LHCN-M2 (cell line): Measurements from ENCODE around the gene MPPED2. TPM values are rescaled to one million over a fixed set of nuclear protein-coding genes. Genes with fewer than 3 reads are reported as not detected.

Experiments
- DNase-seq: peaks from one replicate; pipeline ENCODE4 v3.0.0-alpha.2; 2012; ENCODE audit warnings: low read depth
- total RNA-seq: library from RNA; depleted of rRNA; stranded (reverse); fragments of >200 nt; gene quantifications from 2 replicates; pipeline ENCODE4 v1.2.3, GENCODE V29; 2014

MPPED2 gene
- total RNA-seq, 1 experiment from 2014 or later: 0.06 TPM

- DNase-seq: no peak
Observed at GRCh38 chr11:30422447-30423278, 163.5 kb downstream of the MPPED2 start.

GRCh38 chr11:30420233-30420787 is 165.8 kb downstream of the MPPED2 start:
- DNase-seq: no peak

DNA sequence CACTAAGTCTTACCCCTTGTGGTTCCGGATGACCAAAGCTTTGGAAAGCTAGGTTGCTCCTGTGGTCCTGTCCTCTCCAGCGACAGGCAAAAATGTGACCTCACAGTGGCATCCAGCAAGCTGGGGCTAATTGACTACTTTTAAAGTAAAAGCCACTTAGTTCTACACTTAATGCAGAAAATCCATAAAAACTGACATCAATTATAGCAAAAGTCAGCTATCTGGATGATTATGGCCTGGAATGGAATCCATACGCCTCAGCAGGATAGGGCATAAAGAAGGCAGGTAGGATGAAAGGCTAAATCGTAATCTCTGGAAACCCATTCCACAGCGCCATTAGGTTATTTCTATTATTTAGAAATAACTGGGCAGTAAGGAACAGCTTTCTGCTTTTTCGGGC is 171.3 kb downstream of the MPPED2 start:
- no peak for DNase-seq

- no peak for DNase-seq
Observed at GRCh38 chr11:30414244-30414643, 171.9 kb downstream of the MPPED2 start.

GRCh38 chr11:30412509-30412908 is 173.6 kb downstream of the MPPED2 start:
- DNase-seq: no peak

DNA sequence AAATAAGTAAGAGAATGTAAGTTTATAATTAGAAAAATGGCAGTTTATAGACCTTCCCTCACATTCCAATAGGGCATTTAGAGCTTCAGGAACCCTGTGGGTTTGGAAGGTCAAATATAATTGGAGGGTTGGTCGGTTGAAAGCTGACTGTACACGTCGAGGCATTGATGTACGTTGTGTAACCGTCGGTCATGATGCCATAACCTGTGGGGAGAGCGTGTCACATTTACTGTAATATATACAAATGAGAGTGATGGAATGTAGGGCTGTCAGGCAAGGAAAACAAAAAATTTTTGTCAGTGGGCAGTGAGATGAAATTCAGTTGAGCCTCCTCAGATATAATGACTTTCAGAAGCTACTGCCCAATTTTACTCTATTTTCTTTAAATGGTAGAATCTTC is 174.8 kb downstream of the MPPED2 start:
- DNase-seq: no peak

- no peak for DNase-seq
Observed at GRCh38 chr11:30406978-30407762, 179.0 kb downstream of the MPPED2 start.

- DNase-seq: no peak
Observed at GRCh38 chr11:30405385-30405784, 180.8 kb downstream of the MPPED2 start.

DNA sequence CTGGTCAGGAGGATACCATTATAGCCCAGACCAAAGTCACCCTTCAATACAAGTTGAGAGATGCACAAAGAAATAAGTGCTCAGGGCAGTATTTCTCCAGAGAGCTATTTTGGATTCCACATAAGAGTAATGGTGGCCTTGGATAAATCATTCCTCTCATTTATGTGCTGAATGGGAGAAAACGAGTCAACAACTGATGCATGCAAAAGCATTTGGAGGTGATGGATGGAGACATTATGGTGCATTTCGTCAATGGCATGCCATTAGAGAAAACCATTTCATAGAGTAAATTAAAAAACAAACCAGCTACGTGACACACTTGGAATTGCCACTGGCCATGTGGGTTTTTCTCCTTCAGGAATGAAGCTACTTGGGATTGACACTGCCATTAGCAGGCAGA is 182.0 kb downstream of the MPPED2 start:
- DNase-seq: no peak

DNA sequence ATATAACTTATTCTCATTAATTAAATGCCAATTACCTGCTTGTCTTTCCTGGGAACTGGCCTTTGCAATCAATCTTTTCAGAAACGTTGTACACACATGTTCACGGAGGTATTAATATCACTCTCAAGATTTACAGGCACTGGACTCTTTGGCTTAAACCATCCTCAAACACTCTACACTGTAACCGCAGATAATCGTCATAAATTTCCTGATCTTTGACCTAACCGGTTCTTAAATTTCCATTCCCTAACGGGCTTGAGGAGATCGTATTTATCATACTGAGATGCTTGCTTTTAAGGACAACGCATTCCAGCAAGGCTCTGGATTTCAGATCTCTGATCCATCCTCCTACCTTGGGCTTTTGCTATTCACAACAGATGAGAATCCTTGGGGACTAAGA is 190.4 kb downstream of the MPPED2 start:
- no peak for DNase-seq

DNA sequence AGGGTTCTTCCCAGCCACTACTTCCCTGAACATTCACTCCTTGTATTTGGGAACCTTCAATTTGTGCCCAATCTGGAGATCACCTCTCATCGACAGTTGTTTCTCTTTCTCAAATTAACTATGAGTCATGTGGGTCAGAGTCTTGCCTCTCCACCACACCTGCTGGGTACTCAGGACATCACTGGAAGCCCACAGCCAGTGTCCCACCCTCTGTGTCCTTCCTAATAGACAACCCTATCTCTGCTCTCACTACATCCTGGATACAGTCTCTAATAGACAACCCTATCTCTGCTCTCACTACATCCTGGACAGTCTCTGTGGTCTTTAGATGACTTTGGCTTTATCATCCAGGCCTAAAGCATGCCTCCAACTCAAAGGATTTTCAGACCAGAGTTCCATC is 193.1 kb downstream of the MPPED2 start:
- no peak for DNase-seq

DNA sequence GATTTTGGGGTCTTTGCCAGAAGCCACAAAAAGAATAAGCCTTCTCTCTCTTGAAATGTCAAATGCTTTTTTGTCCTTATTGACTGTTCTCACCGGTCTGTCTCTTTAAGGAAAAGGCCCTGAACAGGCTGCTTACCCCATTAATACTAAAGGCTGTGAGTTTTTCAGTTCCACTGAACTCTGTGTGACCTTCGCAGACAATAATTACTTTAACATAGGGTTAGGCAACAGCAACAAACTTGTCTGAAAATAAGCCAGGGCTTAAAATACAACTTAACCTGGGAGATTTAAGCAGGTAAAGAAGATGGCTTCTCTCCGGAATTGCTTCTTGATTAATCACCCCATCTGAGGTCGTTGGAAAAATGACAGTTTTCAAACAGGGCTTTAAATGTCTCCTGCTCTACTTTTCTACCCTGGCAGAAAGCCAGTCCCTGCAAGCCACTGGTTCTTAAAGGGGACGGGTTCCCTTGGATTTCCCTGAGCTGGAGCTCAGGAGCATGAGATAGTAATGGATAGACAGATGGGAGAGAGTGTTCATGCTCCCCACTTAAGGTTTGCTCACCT is 193.8 kb downstream of the MPPED2 start:
- no peak for DNase-seq

GRCh38 chr11:30388957-30389356 is 197.2 kb downstream of the MPPED2 start:
- DNase-seq: no peak

DNA sequence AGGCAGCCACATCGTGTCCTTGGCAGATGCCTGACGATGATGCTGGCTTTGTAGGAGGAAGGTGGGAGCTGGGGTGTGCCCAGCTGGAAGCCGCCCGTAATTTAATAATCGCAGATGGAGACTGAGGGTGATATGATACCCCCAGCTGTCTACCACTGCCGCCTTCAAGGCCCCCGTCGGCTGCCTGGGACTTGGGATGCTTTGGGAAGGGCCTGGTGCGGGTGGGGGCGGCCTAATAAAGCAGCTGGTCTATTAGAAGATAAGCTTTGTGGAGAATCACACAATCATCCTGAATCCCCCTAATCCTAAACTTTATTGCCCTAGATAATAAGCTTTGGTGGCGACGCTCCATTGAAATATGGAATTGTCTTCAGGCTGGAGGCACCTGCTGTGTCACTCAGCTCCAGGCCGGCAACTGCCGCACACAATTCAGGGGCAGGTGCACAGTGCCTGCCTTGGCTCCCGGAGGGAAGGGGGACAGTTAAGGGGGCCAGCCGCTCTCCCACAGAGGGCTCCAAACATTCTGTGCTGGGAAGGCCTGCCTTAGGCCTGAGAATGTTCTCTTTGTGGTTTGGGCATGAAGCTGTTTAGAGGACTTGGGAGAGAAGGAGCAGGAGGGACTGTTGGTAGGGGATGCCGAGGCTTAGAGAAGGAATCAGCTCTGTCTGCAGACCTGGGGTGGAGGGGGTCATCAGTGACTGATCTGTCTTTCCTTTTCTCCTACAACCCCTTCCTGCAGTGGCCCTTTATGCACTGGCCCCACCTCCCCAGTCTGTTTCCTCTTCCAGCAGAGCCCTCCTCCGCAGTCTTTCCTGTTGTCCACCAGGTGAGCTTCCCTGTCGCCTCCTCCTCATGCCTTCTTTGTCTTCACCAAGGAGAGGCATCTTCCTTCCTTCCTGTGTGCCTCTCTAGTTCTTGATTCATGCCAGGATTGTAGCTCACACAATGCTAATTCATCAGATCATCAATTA is 198.0 kb downstream of the MPPED2 start:
- DNase-seq: no peak

DNA sequence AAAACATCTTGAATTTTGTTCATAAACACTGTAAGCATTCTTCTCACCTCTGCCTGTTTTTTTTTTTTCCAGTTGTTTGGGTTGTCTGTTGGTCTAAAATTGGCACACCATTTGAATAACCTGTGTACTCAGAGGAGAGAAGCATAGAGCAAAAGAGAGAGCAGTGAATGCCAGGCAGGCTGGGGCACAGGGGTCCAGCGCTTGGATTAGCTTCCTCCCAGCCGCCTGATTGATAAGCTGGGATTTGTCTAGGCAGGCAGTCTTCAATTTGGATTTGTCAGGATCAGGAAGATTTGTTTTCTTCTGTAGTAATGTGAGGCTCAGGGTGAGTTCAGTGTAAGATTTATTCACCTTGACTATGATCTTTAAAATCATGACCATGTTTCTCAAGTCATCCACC is 204.3 kb downstream of the MPPED2 start:
- DNase-seq: no peak

GRCh38 chr11:30380846-30381245 is 205.3 kb downstream of the MPPED2 start:
- no peak for DNase-seq

DNA sequence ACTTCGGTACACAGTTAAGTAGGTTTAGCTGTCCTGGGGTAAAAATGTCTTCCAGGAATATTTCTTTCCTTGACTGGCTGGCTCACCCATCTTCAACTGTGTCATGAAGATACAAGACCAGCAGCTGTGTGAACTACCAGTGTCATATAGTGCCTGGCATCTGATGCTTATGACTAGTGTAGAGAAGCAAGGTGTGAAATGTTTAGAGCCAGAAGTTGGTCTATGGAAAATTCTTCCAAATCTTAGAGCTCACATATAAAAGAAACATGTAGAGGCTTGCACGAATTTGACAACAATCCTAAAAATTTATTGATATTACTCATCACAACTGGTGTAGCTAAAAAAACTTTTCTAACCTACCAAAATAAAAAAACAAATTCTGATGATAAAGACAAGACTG is 208.8 kb downstream of the MPPED2 start:
- peak; percentile 16 for DNase-seq

DNA sequence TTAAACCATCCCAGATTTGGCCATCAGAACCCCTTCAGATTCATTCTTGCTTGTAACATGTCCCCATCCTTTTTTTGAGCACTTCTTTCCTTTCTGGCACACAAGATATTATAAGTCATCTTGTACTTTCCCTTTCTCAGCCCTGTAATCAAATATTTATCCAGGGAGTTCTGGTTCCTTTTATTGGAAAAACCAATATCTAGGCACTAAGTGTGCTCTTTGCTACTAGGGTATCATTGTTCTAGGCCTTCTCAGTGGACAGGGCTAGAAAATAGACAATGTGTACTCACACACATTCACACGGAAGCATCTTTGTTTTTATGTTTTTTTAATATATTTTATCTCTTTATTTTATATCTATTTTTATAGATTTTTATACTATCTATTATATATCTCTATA is 216.0 kb downstream of the MPPED2 start:
- DNase-seq: no peak

DNA sequence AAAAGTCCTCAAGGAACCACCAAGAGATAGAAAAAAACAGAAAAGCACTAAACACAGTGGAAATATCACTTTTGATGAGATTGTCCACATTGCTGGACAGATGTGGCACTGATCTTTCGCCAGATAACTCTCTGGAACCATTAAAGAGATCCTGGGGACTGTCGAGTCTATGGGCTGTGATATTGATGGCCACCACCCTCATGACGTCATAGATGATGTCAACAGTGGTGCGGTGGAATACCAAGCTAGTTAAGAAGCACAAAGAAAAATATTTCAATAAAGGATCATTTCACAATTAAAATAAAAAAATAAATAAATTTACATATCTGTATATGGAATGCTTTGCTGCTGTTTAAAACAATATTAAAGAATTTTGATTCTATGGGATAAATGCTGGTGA is 217.8 kb downstream of the MPPED2 start:
- DNase-seq: no peak

- DNase-seq: no peak
Observed at GRCh38 chr11:30365793-30366517, 220.2 kb downstream of the MPPED2 start.
